SK-N-SH (cell line): ENCODE results near the gene SPINK5. TPM values are rescaled to one million over a fixed set of nuclear protein-coding genes. Genes with fewer than 3 reads are reported as not detected.

ENCODE experiments used
- CTCF ChIA-PET: fragments of 300-600, 350-600 bp; formaldehyde crosslinking; extraction: SDS; loops from one replicate; lab custom pipeline; 2021; lab: Yijun Ruan, JAX
- POLR2A ChIA-PET: fragments of 350-600 bp; sonication (Branson Sonifier 250); formaldehyde crosslinking; extraction: SDS; loops from one replicate; lab custom pipeline; 2020; ENCODE audit warnings: antibody characterized with exemption, inconsistent platforms; lab: Yijun Ruan, JAX
- DNase-seq: peaks from one replicate; pipeline ENCODE4 v3.0.0; 2012
- H2AFZ ChIP-seq: fragments of 200-600 bp; sonication (generic); 2 replicates; pipeline ENCODE4 v1.8.1; 2016; ENCODE audit warnings: antibody characterized with exemption, mild to moderate bottlenecking, low read depth
- H3F3A ChIP-seq: fragments of 200-600 bp; sonication (generic); replicated peaks from 2 replicates; pipeline ENCODE3; 2016; ENCODE audit warnings: antibody characterized with exemption, mild to moderate bottlenecking; ENCODE audit not compliant: insufficient read depth
- H3K27ac ChIP-seq, 2 experiments: fragments of 200-500 bp in 1 of 2; fragments of 200-600 bp in 1 of 2; sonication (Bioruptor generic) in 1 of 2; sonication (generic), shearing (Covaris generic) in 1 of 2; 2 replicates each; pipeline versions ENCODE4 v1.5.1 to v1.6.1; 2014 to 2016; ENCODE audit warnings: low read depth in 2 of 2, inconsistent platforms in 1 of 2, low read length in 1 of 2, mild to moderate bottlenecking in 1 of 2, mixed read lengths in 1 of 2
- H3K27me3 ChIP-seq: fragments of 200-600 bp; sonication (generic), shearing (Covaris generic); 2 replicates; pipeline ENCODE4 v1.6.1; 2016; ENCODE audit warnings: mixed run types; ENCODE audit not compliant: insufficient read depth
- H3K36me3 ChIP-seq, 2 experiments: fragments of 200-500 bp in 1 of 2; fragments of 200-600 bp in 1 of 2; sonication (Bioruptor generic) in 1 of 2; sonication (generic) in 1 of 2; replicated peaks in 1 of 2; 2 replicates each; pipeline versions ENCODE3 to v1.5.1; 2014 to 2016; ENCODE audit warnings: low read length in 1 of 2, mild to moderate bottlenecking in 1 of 2; ENCODE audit not compliant: insufficient read depth in 2 of 2, control insufficient read depth in 1 of 2
- H3K4me1 ChIP-seq, 2 experiments: fragments of 200-500 bp in 1 of 2; fragments of 200-600 bp in 1 of 2; sonication (Bioruptor generic) in 1 of 2; sonication (generic), shearing (Covaris generic) in 1 of 2; 2 replicates each; pipeline versions ENCODE4 v1.5.1 to v1.6.1; 2014 to 2016; ENCODE audit warnings: low read depth in 1 of 2, low read length in 1 of 2, mixed run types in 1 of 2; ENCODE audit not compliant: insufficient read depth in 2 of 2, control insufficient read depth in 1 of 2
- H3K4me2 ChIP-seq: fragments of 200-600 bp; sonication (generic), shearing (Covaris generic); 2 replicates; pipeline ENCODE4 v1.6.1; 2017; ENCODE audit warnings: mixed run types
- H3K4me3 ChIP-seq, 2 experiments: fragments of 200-500 bp in 1 of 2; fragments of 200-600 bp in 1 of 2; sonication (Bioruptor generic) in 1 of 2; sonication (generic), shearing (Covaris generic) in 1 of 2; 2 replicates each; pipeline versions ENCODE4 v1.5.1 to v1.8.1; 2014 to 2016; ENCODE audit warnings: low read depth in 2 of 2, inconsistent platforms in 1 of 2, low read length in 1 of 2, mild to moderate bottlenecking in 1 of 2, mixed read lengths in 1 of 2, moderate library complexity in 1 of 2
- H3K79me2 ChIP-seq: fragments of 200-600 bp; sonication (generic); 2 replicates; pipeline ENCODE4 v1.8.1; 2017; ENCODE audit warnings: mild to moderate bottlenecking; ENCODE audit not compliant: insufficient read depth
- H3K9ac ChIP-seq: fragments of 200-600 bp; sonication (generic); 2 replicates; pipeline ENCODE4 v1.6.1; 2017; ENCODE audit warnings: mixed run types
- H3K9me2 ChIP-seq: fragments of 200-600 bp; sonication (generic); 2 replicates; pipeline ENCODE4 v1.6.1; 2017; ENCODE audit warnings: mixed run types
- H3K9me3 ChIP-seq: fragments of 200-600 bp; sonication (generic); 2 replicates; pipeline ENCODE4 v1.6.1; 2017; ENCODE audit warnings: mixed run types, mild to moderate bottlenecking, moderate library complexity
- H4K20me1 ChIP-seq: fragments of 200-600 bp; sonication (generic); 2 replicates; pipeline ENCODE4 v1.6.1; 2017; ENCODE audit warnings: mild to moderate bottlenecking, mixed run types; ENCODE audit not compliant: insufficient read depth
- EP300 ChIP-seq, 2 experiments: IDR thresholded peaks; 2 replicates each; pipeline versions ENCODE4 v1.4.0 to v1.6.1; 2012; ENCODE audit warnings: borderline replicate concordance in 1 of 2, low read depth in 1 of 2, low read length in 1 of 2
- JUND ChIP-seq: IDR thresholded peaks from 2 replicates; pipeline ENCODE4 v1.4.0; 2012
- NRF1 ChIP-seq: IDR thresholded peaks from 2 replicates; pipeline ENCODE4 v1.6.1; 2012; ENCODE audit warnings: low read depth, mild to moderate bottlenecking, low read length
- RAD21 ChIP-seq: IDR thresholded peaks from 2 replicates; pipeline ENCODE4 v1.6.1; 2012; ENCODE audit warnings: mild to moderate bottlenecking, low read length
- TEAD4 ChIP-seq: IDR thresholded peaks from 2 replicates; pipeline ENCODE4 v1.4.0; 2012; ENCODE audit warnings: mild to moderate bottlenecking, borderline replicate concordance; ENCODE audit not compliant: insufficient read depth
- YY1 ChIP-seq: IDR thresholded peaks from 2 replicates; pipeline ENCODE4 v1.4.0; 2012; ENCODE audit warnings: low read depth, mild to moderate bottlenecking
- WGBS: methylation state at CpG from one replicate; pipeline ENCODE4 v1.1.6; 2017; ENCODE audit warnings: low lambda C conversion rate; 5-methylcytosine and 5-hydroxymethylcytosine counted together
- polyA plus RNA-seq, 3 experiments: library from polyadenylated mRNA; depleted of rRNA; stranded (reverse); fragments of >200 nt; gene quantifications; 2 replicates each; pipeline ENCODE4 v1.2.3, GENCODE V29; 2012
- TF ChIP-seq, protein P1 (sequence below): fragments of 150-350 bp; IDR thresholded peaks from 2 replicates; pipeline ENCODE4 v1.6.1; 2017; ENCODE audit warnings: antibody characterized with exemption, low read length, low read depth, borderline replicate concordance
- TF ChIP-seq, protein P2 (sequence below): fragments of 150-350 bp; IDR thresholded peaks from 2 replicates; pipeline ENCODE4 v1.6.1; 2016; ENCODE audit warnings: mild to moderate bottlenecking, low read depth, low read length
- TF ChIP-seq, protein P3 (sequence below): IDR thresholded peaks from 2 replicates; pipeline ENCODE4 v1.4.0; 2012; ENCODE audit warnings: low read depth, borderline replicate concordance
- TF ChIP-seq, protein P4 (sequence below): IDR thresholded peaks from 2 replicates; pipeline ENCODE4; 2012
- TF ChIP-seq, protein P5 (sequence below): IDR thresholded peaks from 2 replicates; pipeline ENCODE4 v1.4.0; 2012; ENCODE audit warnings: low read depth

The SPINK5 gene
- polyA plus RNA-seq, 1 of the 3 experiments (the other 2 are of a cell fraction) = not detected

DNA sequence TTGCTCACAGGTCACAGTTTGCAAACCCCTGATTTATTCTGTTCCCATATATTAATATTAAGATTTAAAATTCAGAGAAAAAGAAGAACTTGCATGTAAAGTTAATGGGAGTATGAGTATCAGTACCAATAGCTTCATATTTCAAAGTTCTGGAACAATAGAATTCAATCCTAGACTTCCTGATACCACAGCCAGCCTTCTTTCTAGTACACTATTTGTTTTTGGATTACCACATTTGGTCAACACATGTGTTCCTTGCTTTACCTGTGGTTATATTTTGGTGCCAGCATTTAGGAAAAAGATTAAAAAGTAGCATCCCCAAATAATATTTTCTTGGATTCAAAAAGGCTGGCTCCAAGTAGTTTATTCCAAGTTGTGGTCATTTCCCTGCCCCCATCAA lies 49.5 kb downstream of the SPINK5 start:
- Histone ChIP-seq H4K20me1 (no peaks in the 10 kb centered on the region), H3K4me1 (no peaks in the 10 kb centered on the region), H3K27ac (no peak overlapping the region), H2AFZ (no peak overlapping the region), H3F3A (no peaks in the 10 kb centered on the region)
- CTCF ChIA-PET = interaction anchor here (1.9 kb wide), 1 partner anchor 66 kb away, joined by 4 read pairs; no protein-coding TSS in a partner anchor
- no peak for DNase-seq
- TF ChIP-seq, protein P1, sequence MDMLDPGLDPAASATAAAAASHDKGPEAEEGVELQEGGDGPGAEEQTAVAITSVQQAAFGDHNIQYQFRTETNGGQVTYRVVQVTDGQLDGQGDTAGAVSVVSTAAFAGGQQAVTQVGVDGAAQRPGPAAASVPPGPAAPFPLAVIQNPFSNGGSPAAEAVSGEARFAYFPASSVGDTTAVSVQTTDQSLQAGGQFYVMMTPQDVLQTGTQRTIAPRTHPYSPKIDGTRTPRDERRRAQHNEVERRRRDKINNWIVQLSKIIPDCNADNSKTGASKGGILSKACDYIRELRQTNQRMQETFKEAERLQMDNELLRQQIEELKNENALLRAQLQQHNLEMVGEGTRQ = no peak
- TF ChIP-seq YY1 = no peak
- no peak for TF ChIP-seq RAD21
- TF ChIP-seq JUND = no peak
- TF ChIP-seq, all 33 proteins: peak for 0
- H3K9me3 ChIP-seq = no peaks in the 10 kb centered on the region
- H3K79me2 ChIP-seq = no peaks in the 10 kb centered on the region
- POLR2A ChIA-PET = no interaction called here
- H3K4me2 ChIP-seq = no peak overlapping the region
- H3K4me3 ChIP-seq = no peak overlapping the region
- H3K27me3 ChIP-seq = no peaks in the 10 kb centered on the region
- H3K36me3 ChIP-seq = no peaks in the 10 kb centered on the region
- H3K9me2 ChIP-seq = no peaks in the 10 kb centered on the region
- no peak overlapping the region for H3K9ac ChIP-seq

DNA sequence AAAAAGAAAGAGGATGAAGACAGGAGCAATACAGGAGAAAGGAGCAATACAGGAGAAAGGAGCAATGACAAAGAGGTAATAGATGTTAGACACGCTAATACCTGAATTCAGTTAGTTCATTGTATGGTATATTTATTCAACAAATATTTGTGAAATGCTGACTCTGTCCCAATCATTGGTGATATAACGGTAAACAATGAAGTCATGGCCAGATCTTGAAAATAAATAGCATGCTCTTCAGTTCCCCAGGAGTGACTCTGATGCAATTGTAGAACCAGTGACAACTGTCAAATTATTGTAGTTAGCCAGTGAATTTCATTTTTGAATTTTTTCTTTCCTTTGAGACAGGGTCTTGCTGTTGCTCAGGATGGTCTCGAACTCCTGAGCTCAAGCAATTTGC lies 56.5 kb downstream of the SPINK5 start:
- Histone ChIP-seq H3K4me1 (no peaks in the 10 kb centered on the region), H3K27me3 (no peaks in the 10 kb centered on the region), H3K79me2 (no peaks in the 10 kb centered on the region), H4K20me1 (no peaks in the 10 kb centered on the region), H3K4me2 (no peak overlapping the region), H3K27ac (no peak overlapping the region), H3K9me2 (no peaks in the 10 kb centered on the region), H3F3A (no peaks in the 10 kb centered on the region), H3K9ac (no peak overlapping the region), H3K36me3 (no peaks in the 10 kb centered on the region), H2AFZ (no peak overlapping the region), H3K4me3 (no peak overlapping the region), H3K9me3 (no peaks in the 10 kb centered on the region)
- DNase-seq = no peak
- ChIA-PET CTCF (interaction anchor here (0.9 to 2.0 kb wide), 5 partner anchors 27 to 233 kb away, joined by 3 to 8 read pairs (median 4); no protein-coding TSS in a partner anchor), POLR2A (no interaction called here)
- WGBS = 77% methylated on average over 3 of the region's 3 CpGs
- TF ChIP-seq YY1 (no peak), TEAD4 (no peak), NRF1 (no peak), EP300 (IDR thresholded peaks at IDR 0.05; ENCODE audit: borderline replicate concordance in 1 of 2, low read depth in 1 of 2, low read length in 1 of 2) (no peak)
- TF ChIP-seq, protein P2, sequence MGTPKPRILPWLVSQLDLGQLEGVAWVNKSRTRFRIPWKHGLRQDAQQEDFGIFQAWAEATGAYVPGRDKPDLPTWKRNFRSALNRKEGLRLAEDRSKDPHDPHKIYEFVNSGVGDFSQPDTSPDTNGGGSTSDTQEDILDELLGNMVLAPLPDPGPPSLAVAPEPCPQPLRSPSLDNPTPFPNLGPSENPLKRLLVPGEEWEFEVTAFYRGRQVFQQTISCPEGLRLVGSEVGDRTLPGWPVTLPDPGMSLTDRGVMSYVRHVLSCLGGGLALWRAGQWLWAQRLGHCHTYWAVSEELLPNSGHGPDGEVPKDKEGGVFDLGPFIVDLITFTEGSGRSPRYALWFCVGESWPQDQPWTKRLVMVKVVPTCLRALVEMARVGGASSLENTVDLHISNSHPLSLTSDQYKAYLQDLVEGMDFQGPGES = no peak
- TF ChIP-seq, protein P3, sequence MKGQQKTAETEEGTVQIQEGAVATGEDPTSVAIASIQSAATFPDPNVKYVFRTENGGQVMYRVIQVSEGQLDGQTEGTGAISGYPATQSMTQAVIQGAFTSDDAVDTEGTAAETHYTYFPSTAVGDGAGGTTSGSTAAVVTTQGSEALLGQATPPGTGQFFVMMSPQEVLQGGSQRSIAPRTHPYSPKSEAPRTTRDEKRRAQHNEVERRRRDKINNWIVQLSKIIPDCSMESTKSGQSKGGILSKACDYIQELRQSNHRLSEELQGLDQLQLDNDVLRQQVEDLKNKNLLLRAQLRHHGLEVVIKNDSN = no peak
- TF ChIP-seq, protein P4, sequence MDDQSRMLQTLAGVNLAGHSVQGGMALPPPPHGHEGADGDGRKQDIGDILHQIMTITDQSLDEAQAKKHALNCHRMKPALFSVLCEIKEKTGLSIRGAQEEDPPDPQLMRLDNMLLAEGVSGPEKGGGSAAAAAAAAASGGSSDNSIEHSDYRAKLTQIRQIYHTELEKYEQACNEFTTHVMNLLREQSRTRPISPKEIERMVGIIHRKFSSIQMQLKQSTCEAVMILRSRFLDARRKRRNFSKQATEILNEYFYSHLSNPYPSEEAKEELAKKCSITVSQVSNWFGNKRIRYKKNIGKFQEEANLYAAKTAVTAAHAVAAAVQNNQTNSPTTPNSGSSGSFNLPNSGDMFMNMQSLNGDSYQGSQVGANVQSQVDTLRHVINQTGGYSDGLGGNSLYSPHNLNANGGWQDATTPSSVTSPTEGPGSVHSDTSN = no peak
- TF ChIP-seq, protein P5, sequence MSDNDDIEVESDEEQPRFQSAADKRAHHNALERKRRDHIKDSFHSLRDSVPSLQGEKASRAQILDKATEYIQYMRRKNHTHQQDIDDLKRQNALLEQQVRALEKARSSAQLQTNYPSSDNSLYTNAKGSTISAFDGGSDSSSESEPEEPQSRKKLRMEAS = no peak
